Measurements from ENCODE around the gene ZNF521. TPM values are rescaled to one million over a fixed set of nuclear protein-coding genes. Genes with fewer than 3 reads are reported as not detected.
A peak's percentile ranks its signal among the peaks of the same experiment; 100 is the strongest.

ZNF521 gene
- polyA plus RNA-seq, 3 donors = 0.07 to 0.20 TPM; not detected in 1

DNA sequence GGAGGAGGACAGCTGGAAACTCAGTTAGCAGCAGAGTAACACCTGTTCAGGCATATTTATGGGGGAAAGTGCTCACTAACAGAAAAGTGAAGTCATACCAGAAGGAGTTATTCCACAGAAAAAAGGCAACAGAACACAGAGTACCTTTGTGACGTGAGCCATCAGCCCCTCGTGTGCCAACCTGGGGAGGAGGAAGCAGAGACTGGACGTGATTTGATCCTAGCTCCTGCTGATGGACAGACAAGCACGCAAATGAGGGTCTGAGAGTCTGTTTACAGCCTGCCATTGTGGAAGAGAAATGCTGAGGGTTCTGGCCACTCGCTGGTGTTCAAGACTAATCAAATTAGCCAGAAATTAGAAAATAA lies 120.7 kb downstream of the ZNF521 start:
- peaks cover 37% of the 10 kb centered on the region for H3K4me1 Mint-ChIP-seq
- no peaks in the 10 kb centered on the region for H3K27me3 ChIP-seq (ENCODE audit: control insufficient read depth in 2 of 2, insufficient read depth in 2 of 2, low read length in 2 of 2)
- TF ChIP-seq, protein P1, sequence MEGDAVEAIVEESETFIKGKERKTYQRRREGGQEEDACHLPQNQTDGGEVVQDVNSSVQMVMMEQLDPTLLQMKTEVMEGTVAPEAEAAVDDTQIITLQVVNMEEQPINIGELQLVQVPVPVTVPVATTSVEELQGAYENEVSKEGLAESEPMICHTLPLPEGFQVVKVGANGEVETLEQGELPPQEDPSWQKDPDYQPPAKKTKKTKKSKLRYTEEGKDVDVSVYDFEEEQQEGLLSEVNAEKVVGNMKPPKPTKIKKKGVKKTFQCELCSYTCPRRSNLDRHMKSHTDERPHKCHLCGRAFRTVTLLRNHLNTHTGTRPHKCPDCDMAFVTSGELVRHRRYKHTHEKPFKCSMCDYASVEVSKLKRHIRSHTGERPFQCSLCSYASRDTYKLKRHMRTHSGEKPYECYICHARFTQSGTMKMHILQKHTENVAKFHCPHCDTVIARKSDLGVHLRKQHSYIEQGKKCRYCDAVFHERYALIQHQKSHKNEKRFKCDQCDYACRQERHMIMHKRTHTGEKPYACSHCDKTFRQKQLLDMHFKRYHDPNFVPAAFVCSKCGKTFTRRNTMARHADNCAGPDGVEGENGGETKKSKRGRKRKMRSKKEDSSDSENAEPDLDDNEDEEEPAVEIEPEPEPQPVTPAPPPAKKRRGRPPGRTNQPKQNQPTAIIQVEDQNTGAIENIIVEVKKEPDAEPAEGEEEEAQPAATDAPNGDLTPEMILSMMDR (IDR thresholded peaks at IDR 0.05) = no peak
- H3K9ac ChIP-seq (ENCODE audit: insufficient read depth, low read length, poor library complexity, severe bottlenecking) = no peak overlapping the region
- H3K36me3 Mint-ChIP-seq = no peaks in the 10 kb centered on the region
- no peaks in the 10 kb centered on the region for H3K9me3 ChIP-seq (replicated peaks in 1 of 2; ENCODE audit: control insufficient read depth in 1 of 2, insufficient read depth in 1 of 2, low read length in 2 of 2)
- DNase-seq = no peak
- no peak overlapping the region for H3K27ac ChIP-seq (ENCODE audit: low read depth in 1 of 2, low read length in 2 of 2)
- H3K27me3 Mint-ChIP-seq (ENCODE audit: low read depth in 3 of 3) = peaks cover 0 to 2% (median 0%) of the 10 kb centered on the region in 3 donors
- H3K27ac Mint-ChIP-seq = peak overlapping the region in 4 of 7 donors; percentile 10 to 62 (median 36)
- H3K4me2 ChIP-seq (replicated peaks; ENCODE audit: extremely low read depth, low read length, poor library complexity, severe bottlenecking) = peak overlapping the region; percentile 6
- no peaks in the 10 kb centered on the region for H3K36me3 ChIP-seq (replicated peaks in 1 of 2; ENCODE audit: control insufficient read depth in 1 of 2, insufficient read depth in 2 of 2, low read length in 2 of 2)
- peak overlapping the region; percentile 62 for H2AFZ ChIP-seq (ENCODE audit: insufficient read depth, low read depth, low read length, poor library complexity, severe bottlenecking)
- H3K79me2 ChIP-seq (ENCODE audit: insufficient read depth, low read length) = no peaks in the 10 kb centered on the region
- intact Hi-C loops (cut with micrococcal nuclease) = no loop called here
- no peak overlapping the region for H3K4me3 ChIP-seq (replicated peaks in 1 of 3; ENCODE audit: low read depth in 2 of 3, low read length in 3 of 3)
- H3K4me1 ChIP-seq (ENCODE audit: control insufficient read depth in 1 of 2, insufficient read depth in 2 of 2, low read length in 2 of 2) = peaks cover 15 to 19% of the 10 kb centered on the region in 2 donors
- H3K9me3 Mint-ChIP-seq = peaks cover 0 to 3% (median 0%) of the 10 kb centered on the region in 7 donors
- no peak overlapping the region for H3K4me3 Mint-ChIP-seq
- 15% methylated on average over 4 of the region's 5 CpGs for WGBS (ENCODE audit: insufficient coverage)
- no peaks in the 10 kb centered on the region for H4K20me1 ChIP-seq (ENCODE audit: insufficient read depth, low read length)

DNA sequence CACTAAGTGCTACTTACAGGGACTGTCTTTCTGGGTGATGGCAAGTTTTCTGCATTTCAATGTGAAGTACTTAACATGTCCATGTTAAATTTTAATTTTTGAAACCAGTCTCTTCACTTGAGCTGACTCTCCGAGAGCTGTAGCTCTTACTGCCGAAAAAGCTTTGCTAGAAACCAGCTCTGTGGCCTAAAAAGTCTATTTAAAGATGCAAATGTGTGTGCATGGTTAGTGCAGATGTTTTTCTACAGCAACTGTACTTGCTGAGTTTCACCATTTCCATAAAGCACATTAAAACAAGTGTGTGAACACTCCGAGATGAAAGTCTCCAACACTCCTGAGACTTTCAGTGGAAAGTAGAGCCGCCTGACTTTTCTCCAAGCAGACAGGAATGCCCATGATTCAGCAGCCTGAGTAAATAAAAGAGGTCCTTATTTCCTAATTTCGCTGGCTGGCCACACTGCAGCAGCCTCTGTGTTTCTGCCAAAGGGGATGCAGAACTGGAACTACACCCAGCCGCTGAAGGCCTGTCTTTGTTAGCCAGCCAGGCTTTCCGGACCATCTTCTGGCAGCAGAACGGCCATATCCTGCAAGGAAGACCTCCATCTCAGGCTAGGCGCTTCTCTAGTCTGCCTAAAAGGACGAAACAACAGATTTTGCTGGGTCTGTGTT lies 121.2 kb downstream of the ZNF521 start:
- Histone ChIP-seq H3K9ac (ENCODE audit: insufficient read depth, low read length, poor library complexity, severe bottlenecking) (no peak overlapping the region), H2AFZ (ENCODE audit: insufficient read depth, low read depth, low read length, poor library complexity, severe bottlenecking) (peak overlapping the region; percentile 62), H4K20me1 (ENCODE audit: insufficient read depth, low read length) (no peaks in the 10 kb centered on the region), H3K4me3 (replicated peaks in 1 of 3; ENCODE audit: low read depth in 2 of 3, low read length in 3 of 3) (no peak overlapping the region), H3K4me2 (replicated peaks; ENCODE audit: extremely low read depth, low read length, poor library complexity, severe bottlenecking) (peak overlapping the region; percentile 6), H3K27ac (ENCODE audit: low read depth in 1 of 2, low read length in 2 of 2) (no peak overlapping the region), H3K9me3 (replicated peaks in 1 of 2; ENCODE audit: control insufficient read depth in 1 of 2, insufficient read depth in 1 of 2, low read length in 2 of 2) (no peaks in the 10 kb centered on the region), H3K79me2 (ENCODE audit: insufficient read depth, low read length) (no peaks in the 10 kb centered on the region), H3K36me3 (replicated peaks in 1 of 2; ENCODE audit: control insufficient read depth in 1 of 2, insufficient read depth in 2 of 2, low read length in 2 of 2) (no peaks in the 10 kb centered on the region), H3K4me1 (ENCODE audit: control insufficient read depth in 1 of 2, insufficient read depth in 2 of 2, low read length in 2 of 2) (peaks cover 16 to 19% of the 10 kb centered on the region in 2 donors), H3K27me3 (ENCODE audit: control insufficient read depth in 2 of 2, insufficient read depth in 2 of 2, low read length in 2 of 2) (no peaks in the 10 kb centered on the region)
- Mint-ChIP-seq H3K9me3 (peaks cover 0 to 3% (median 0%) of the 10 kb centered on the region in 7 donors), H3K27me3 (ENCODE audit: low read depth in 3 of 3) (peaks cover 0 to 2% (median 0%) of the 10 kb centered on the region in 3 donors), H3K27ac (peak overlapping the region in 1 of 7 donors; percentile 10), H3K4me1 (peaks cover 37% of the 10 kb centered on the region), H3K36me3 (no peaks in the 10 kb centered on the region), H3K4me3 (no peak overlapping the region)
- WGBS (ENCODE audit: insufficient coverage) = 2% methylated on average over 6 of the region's 10 CpGs
- DNase-seq = peak; percentile 26 to 49 (median 45)
- TF ChIP-seq, protein P1 (IDR thresholded peaks at IDR 0.05) = no peak
- intact Hi-C loops (cut with micrococcal nuclease) = no loop called here

Data from CD14-positive monocyte (primary cell).